Esophagus muscularis mucosa (tissue), 3 donors: Measurements from ENCODE around the gene CYS1.

ENCODE experiments used
- CTCF ChIP-seq, 3 experiments: fragments of 200-600 bp in 2 of 3; fragments of 450-650 bp in 1 of 3; sonication (generic) in 2 of 3; IDR thresholded peaks; one replicate each; pipeline ENCODE4 v1.5.1; 2017 to 2019; ENCODE audit warnings: antibody characterized with exemption in 3 of 3, mild to moderate bottlenecking in 2 of 3, moderate library complexity in 1 of 3
- POLR2A ChIP-seq: fragments of 450-650 bp; IDR thresholded peaks from one replicate; pipeline ENCODE4 v1.6.1; 2017; ENCODE audit warnings: antibody characterized with exemption, moderate library complexity, mild to moderate bottlenecking, low read depth
- POLR2AphosphoS5 ChIP-seq, 2 donors: sonication (generic); formaldehyde crosslinking; IDR thresholded peaks; one replicate each; pipeline ENCODE4 v1.6.1; 2017; ENCODE audit warnings: antibody characterized with exemption in 2 of 2

GRCh38 chr2:10053351-10053750 is 26.9 kb downstream of the CYS1 start:
- TF ChIP-seq CTCF (IDR thresholded peaks at IDR 0.05) (no peak), POLR2A (no peak), POLR2AphosphoS5 (IDR thresholded peaks at IDR 0.05) (no peak)
